WTC11 (cell line): Measurements from ENCODE around the gene RTN4RL1. TPM values are rescaled to one million over a fixed set of nuclear protein-coding genes. Genes with fewer than 3 reads are reported as not detected.

ENCODE experiments used
- ATAC-seq: fragments of 200-7000 bp; cut with Tn5 transposase; 2 replicates; pipeline ENCODE4 v1.10.0; 2021; ENCODE audit warnings: mild to moderate bottlenecking, moderate library complexity
- CTCF ChIA-PET: fragments of 300-600 bp; sonication (Branson Sonifier 250); formaldehyde crosslinking; loops from one replicate; lab custom pipeline; 2021; ENCODE audit warnings: antibody characterized with exemption; lab: Charles Lee
- POLR2A ChIA-PET: fragments of 350-600 bp; sonication (Branson Sonifier 250); formaldehyde crosslinking; loops from one replicate; lab custom pipeline; 2021; ENCODE audit warnings: antibody characterized with exemption; lab: Charles Lee
- DNase-seq: peaks from one replicate; pipeline ENCODE4 v3.0.0; 2021; ENCODE audit warnings: low spot score
- H3K27ac Mint-ChIP-seq: 2 replicates; pipeline ENCODE4 v1.8.0; 2021; ENCODE audit warnings: mixed read lengths
- H3K27me3 Mint-ChIP-seq: 2 replicates; pipeline ENCODE4 v1.8.0; 2021; ENCODE audit warnings: low read depth, mild to moderate bottlenecking, moderate library complexity, mixed read lengths
- H3K36me3 Mint-ChIP-seq: 2 replicates; pipeline ENCODE4 v1.8.0; 2021; ENCODE audit warnings: mixed read lengths
- H3K4me1 Mint-ChIP-seq: 2 replicates; pipeline ENCODE4 v1.8.0; 2022; ENCODE audit warnings: mixed read lengths
- H3K4me3 Mint-ChIP-seq: 2 replicates; pipeline ENCODE4 v1.8.0; 2021; ENCODE audit warnings: mild to moderate bottlenecking, moderate library complexity, mixed read lengths
- H3K9me3 Mint-ChIP-seq: 2 replicates; pipeline ENCODE4 v1.8.0; 2021; ENCODE audit warnings: mixed read lengths
- ERG ChIP-seq: fragments of 250-450 bp; sonication (Bioruptor Pico); IDR thresholded peaks from 2 replicates; pipeline ENCODE4 v1.8.0; 2021; ENCODE audit warnings: mild to moderate bottlenecking
- GTF2I ChIP-seq: fragments of 250-450 bp; sonication (Bioruptor Pico); conservative IDR thresholded peaks from 2 replicates; pipeline ENCODE4 v1.4.0; 2021; ENCODE audit warnings: mild to moderate bottlenecking
- KAT7 ChIP-seq: sonication (generic); formaldehyde crosslinking; IDR thresholded peaks from 2 replicates; pipeline ENCODE4 v1.8.1; 2023; ENCODE audit warnings: missing genetic modification reagents, mild to moderate bottlenecking, borderline replicate concordance
- MLX ChIP-seq: sonication (generic); formaldehyde crosslinking; IDR thresholded peaks from 2 replicates; pipeline ENCODE4 v1.8.1; 2023; ENCODE audit warnings: mild to moderate bottlenecking, missing genetic modification reagents, moderate library complexity
- MXD4 ChIP-seq: fragments of 250-450 bp; sonication (Bioruptor Pico); IDR thresholded peaks from 2 replicates; pipeline ENCODE4 v1.8.0; 2021; ENCODE audit warnings: mild to moderate bottlenecking, moderate library complexity, borderline replicate concordance
- OVOL2 ChIP-seq: fragments of 250-450 bp; sonication (Bioruptor Pico); IDR thresholded peaks from 2 replicates; pipeline ENCODE4 v1.9.0; 2021; ENCODE audit warnings: mild to moderate bottlenecking, borderline replicate concordance
- SOX15 ChIP-seq: fragments of 250-450 bp; sonication (Bioruptor Pico); IDR thresholded peaks from 2 replicates; pipeline ENCODE4 v1.9.0; 2021; ENCODE audit warnings: mild to moderate bottlenecking
- STAT6 ChIP-seq: sonication (generic); formaldehyde crosslinking; conservative IDR thresholded peaks from 2 replicates; pipeline ENCODE4 v1.8.1; 2023; ENCODE audit warnings: mild to moderate bottlenecking, low read depth, missing genetic modification reagents, moderate library complexity
- ZBTB43 ChIP-seq: sonication (generic); formaldehyde crosslinking; IDR thresholded peaks from 2 replicates; pipeline ENCODE4 v1.8.1; 2023; ENCODE audit warnings: mild to moderate bottlenecking, missing genetic modification reagents
- ZNF121 ChIP-seq: sonication (generic); formaldehyde crosslinking; IDR thresholded peaks from 2 replicates; pipeline ENCODE4 v1.8.0; 2023; ENCODE audit warnings: missing genetic modification reagents
- ZNF219 ChIP-seq: sonication (generic); formaldehyde crosslinking; IDR thresholded peaks from 2 replicates; pipeline ENCODE4 v1.8.0; 2023; ENCODE audit warnings: missing genetic modification reagents, mild to moderate bottlenecking, borderline replicate concordance
- ZNF425 ChIP-seq: fragments of 250-450 bp; sonication (Bioruptor Pico); conservative IDR thresholded peaks from 2 replicates; pipeline ENCODE4 v1.9.0; 2021; ENCODE audit warnings: mild to moderate bottlenecking
- total RNA-seq: library from RNA; stranded (reverse); gene quantifications from 3 replicates; pipeline ENCODE4 v1.2.3, GENCODE V29; 2021

Gene RTN4RL1
- total RNA-seq, 1 experiment from 2014 or later = 0.72 TPM

GRCh38 chr17:1942066-1942365 is 83.1 kb downstream of the RTN4RL1 start:
- no peak overlapping the region for H3K27ac Mint-ChIP-seq
- no peak for DNase-seq
- no peaks in the 10 kb centered on the region for H3K27me3 Mint-ChIP-seq
- CTCF ChIA-PET = interaction anchor here (1.2 to 1.4 kb wide), 2 partner anchors 10 to 113 kb away, joined by 4 read pairs; partner anchors contain the start of gene HIC1
- no peaks in the 10 kb centered on the region for H3K36me3 Mint-ChIP-seq
- H3K9me3 Mint-ChIP-seq = no peaks in the 10 kb centered on the region
- no peak overlapping the region for H3K4me3 Mint-ChIP-seq
- POLR2A ChIA-PET = no interaction called here
- TF ChIP-seq ZNF121 (CRISPR knock-in tag) (no peak), SOX15 (CRISPR knock-in tag) (no peak), MLX (no peak), ERG (no peak), GTF2I (CRISPR knock-in tag) (no peak), ZBTB43 (CRISPR knock-in tag) (no peak), STAT6 (no peak), KAT7 (no peak), ZNF425 (CRISPR knock-in tag) (no peak), OVOL2 (CRISPR knock-in tag) (no peak)
- TF ChIP-seq, all 79 proteins: peak for 0
- no peaks in the 10 kb centered on the region for H3K4me1 Mint-ChIP-seq
- ATAC-seq = no peak

GRCh38 chr17:1941272-1942065 is 83.7 kb downstream of the RTN4RL1 start:
- TF ChIP-seq MXD4 (CRISPR knock-in tag) = no peak
- no peak for TF ChIP-seq ZNF219
- TF ChIP-seq ZNF425 (CRISPR knock-in tag) = no peak
- TF ChIP-seq, all 79 proteins: peak for 0
- no peaks in the 10 kb centered on the region for H3K9me3 Mint-ChIP-seq
- POLR2A ChIA-PET = no interaction called here
- ATAC-seq (no peak), DNase-seq (no peak)
- no peak overlapping the region for H3K4me3 Mint-ChIP-seq
- no peaks in the 10 kb centered on the region for H3K36me3 Mint-ChIP-seq
- CTCF ChIA-PET = no interaction called here
- H3K27ac Mint-ChIP-seq = no peak overlapping the region
- H3K27me3 Mint-ChIP-seq = no peaks in the 10 kb centered on the region
- H3K4me1 Mint-ChIP-seq = no peaks in the 10 kb centered on the region
